Psoas muscle (tissue), 8 donors: ENCODE results near the gene SERPINB6. TPM values are rescaled to one million over a fixed set of nuclear protein-coding genes. Genes with fewer than 3 reads are reported as not detected.
A peak's percentile ranks its signal among the peaks of the same experiment; 100 is the strongest.

Source experiments
- ATAC-seq, 4 donors: fragments of 200-7000 bp; cut with Tn5 transposase; one replicate each; pipeline ENCODE4 v1.9.1; 2020; ENCODE audit warnings: moderate library complexity in 3 of 4, mild to moderate bottlenecking in 2 of 4
- DNase-seq, 2 donors: peaks; one replicate each; pipeline ENCODE4 v3.0.0-alpha.2; 2020
- H3K27ac ChIP-seq: fragments of 200-600 bp; one replicate; pipeline ENCODE4 v1.8.0; 2022
- H3K27me3 ChIP-seq, 3 donors: fragments of 200-600 bp in 1 of 3; one replicate each; pipeline versions ENCODE4 v1.6.1 to v1.8.0; 2013 to 2022; ENCODE audit warnings: low read length in 2 of 3, mild to moderate bottlenecking in 2 of 3, moderate library complexity in 1 of 3; ENCODE audit not compliant: insufficient read depth in 3 of 3
- H3K36me3 ChIP-seq, 2 donors: fragments of 200-600 bp in 1 of 2; one replicate each; pipeline versions ENCODE4 v1.6.1 to v1.8.0; 2013 to 2022; ENCODE audit warnings: low read depth in 1 of 2, mild to moderate bottlenecking in 1 of 2, moderate library complexity in 1 of 2; ENCODE audit not compliant: insufficient read depth in 1 of 2
- H3K4me1 ChIP-seq: fragments of 200-600 bp; one replicate; pipeline ENCODE4 v1.8.0; 2022
- H3K4me3 ChIP-seq: fragments of 200-600 bp; one replicate; pipeline ENCODE4 v1.8.0; 2022; ENCODE audit warnings: mild to moderate bottlenecking
- H3K9me3 ChIP-seq: fragments of 200-600 bp; one replicate; pipeline ENCODE4 v1.8.0; 2022
- CTCF ChIP-seq: fragments of 200-600 bp; IDR thresholded peaks from one replicate; pipeline ENCODE4 v1.8.0; 2022; ENCODE audit warnings: antibody characterized with exemption
- WGBS, 3 donors: extraction: QIAGEN DNeasy Blood & Tissue Kit; methylation state at CpG; one replicate each; pipeline versions ENCODE4 v1.1.6 to v1.1.7; 2013; 5-methylcytosine and 5-hydroxymethylcytosine counted together
- intact Hi-C, 2 donors: fragments of 100-400 bp; cut with DNase I; formaldehyde crosslinking; loops; one replicate each; pipeline versions ENCODE4 v1.11.0 to v1.14.2; 2022
- polyA plus RNA-seq, 3 donors: library from polyadenylated mRNA; stranded (reverse); fragments of 200-250 nt; gene quantifications; one replicate each; pipeline ENCODE4 v1.2.3, GENCODE V29; 2013
- total RNA-seq, 4 donors: library from RNA; stranded (reverse); fragmentation: NEBNext Ultra II Directional in 2 of 4; extraction: Animal tissue kit (Norgen Biotek cat#: 25700) in 2 of 4; gene quantifications; one replicate each; pipeline versions ENCODE4 v1.2.1 to v1.2.4, GENCODE V29; 2021 to 2023
- donor health status: healthy with polysubstance abuse.
- donor health status: DM: no; HTN: no; CAD: no; lungs with moderate emphysema.
- donor health status: Bipolar disorder and iron deficiency.
- donor health status: healthy.
- donor health status: DM: yes; HTN: yes; CAD: no.
- donor health status: DM: no; HTN: no; CAD: no.
- donor health status: DM: no; HTN: no; CAD: no.
- donor health status: DM: yes; HTN: yes; CAD: no.

The SERPINB6 gene
- total and polyA plus RNA-seq, 7 donors: 92.3 to 239 (median 165) TPM

- Histone ChIP-seq H3K36me3 (no peaks in the 10 kb centered on the region), H3K27ac (peak overlapping the region; percentile 96), H3K4me1 (peaks cover 9% of the 10 kb centered on the region), H3K9me3 (no peaks in the 10 kb centered on the region), H3K27me3 (no peaks in the 10 kb centered on the region), H3K4me3 (peak overlapping the region; percentile 78)
- no peak for DNase-seq
- WGBS, 3 donors: 14 to 23% (median 19%) methylated on average over 19 of the region's 19 CpGs
- intact Hi-C loops: loop anchor here (5.0 to 10.0 kb wide), 2 partner anchors 134 to 262 kb away; no protein-coding TSS in a partner anchor
- no peak for ATAC-seq
- no peak for TF ChIP-seq CTCF
Observed at GRCh38 chr6:2990248-2990931, 19.0 kb upstream of the SERPINB6 start.

- H3K27me3 ChIP-seq: no peaks in the 10 kb centered on the region
- H3K4me3 ChIP-seq: peak overlapping the region; percentile 78
- 0 to 1% (median 1%) methylated on average over 21 to 22 of the region's 22 CpGs for WGBS, 3 donors
- peak; percentile 65 to 80 (median 72) for ATAC-seq
- peak overlapping the region; percentile 96 for H3K27ac ChIP-seq
- H3K9me3 ChIP-seq: no peaks in the 10 kb centered on the region
- intact Hi-C loops: loop anchor here (1.0 to 10.0 kb wide), 8 partner anchors 19 to 263 kb away; partner anchors contain the start of genes SERPINB1 (in 1 of the 2) and SERPINB6 (in 1 of the 2)
- H3K36me3 ChIP-seq: no peaks in the 10 kb centered on the region
- H3K4me1 ChIP-seq: peaks cover 9% of the 10 kb centered on the region
- DNase-seq: peak; percentile 66 to 84
- no peak for TF ChIP-seq CTCF
Observed at GRCh38 chr6:2989332-2990247, 18.2 kb upstream of the SERPINB6 start.

GRCh38 chr6:2988426-2989331 lies 17.3 kb upstream of the SERPINB6 start:
- ATAC-seq (peak; percentile 87 to 95 (median 90)), DNase-seq (peak; percentile 92 to 94)
- WGBS, 3 donors: 0 to 1% (median 0%) methylated on average over 47 to 64 of the region's 64 CpGs
- no peaks in the 10 kb centered on the region for H3K27me3 ChIP-seq
- TF ChIP-seq CTCF: peak; percentile 82
- peaks cover 9% of the 10 kb centered on the region for H3K4me1 ChIP-seq
- H3K9me3 ChIP-seq: no peaks in the 10 kb centered on the region
- peak overlapping the region; percentile 78 for H3K4me3 ChIP-seq
- H3K36me3 ChIP-seq: no peaks in the 10 kb centered on the region
- intact Hi-C loops: loop anchor here (1.0 to 5.0 kb wide), 6 partner anchors 18 to 196 kb away; partner anchors contain the start of genes SERPINB1 (in 1 of the 2) and SERPINB6 (in 1 of the 2)
- peak overlapping the region; percentile 96 for H3K27ac ChIP-seq

GRCh38 chr6:2988094-2988425 lies 16.7 kb upstream of the SERPINB6 start:
- intact Hi-C loops: loop anchor here (2.0 to 5.0 kb wide), 5 partner anchors 17 to 196 kb away; partner anchors contain the start of genes SERPINB1 (in 1 of the 2) and SERPINB6 (in 1 of the 2)
- peak overlapping the region; percentile 96 for H3K27ac ChIP-seq
- no peaks in the 10 kb centered on the region for H3K9me3 ChIP-seq
- ATAC-seq: no peak
- no peak for DNase-seq
- no peak for TF ChIP-seq CTCF
- H3K27me3 ChIP-seq: no peaks in the 10 kb centered on the region
- H3K4me3 ChIP-seq: peak overlapping the region; percentile 78
- no peaks in the 10 kb centered on the region for H3K36me3 ChIP-seq
- WGBS, 3 donors: 17 to 40% (median 20%) methylated on average over 2 of the region's 2 CpGs
- H3K4me1 ChIP-seq: peaks cover 9% of the 10 kb centered on the region
